Inferior parietal cortex (tissue), 1 donor: ENCODE data around the gene CKS1B.
A peak's percentile ranks its signal among the peaks of the same experiment; 100 is the strongest.
"Not testable (repeated sequence)": the region's sequence is repeated elsewhere in the genome, so short reads cannot be mapped to it uniquely, and the experiment has no call there.

Experiments
- DNase-seq: peaks from one replicate; pipeline ENCODE4 v3.0.0-alpha.2; 2016; ENCODE audit errors: extremely low spot score

The CKS1B gene

GRCh38 chr1:154987326-154987725, 12.8 kb downstream of the CKS1B start:
- DNase-seq: no peak

GRCh38 chr1:154988058-154988954, 13.8 kb downstream of the CKS1B start:
- no peak for DNase-seq

GRCh38 chr1:154989195-154989860, 14.8 kb downstream of the CKS1B start:
- no peak for DNase-seq

- no peak for DNase-seq
Measured at GRCh38 chr1:154990276-154990675, 15.8 kb downstream of the CKS1B start.

GRCh38 chr1:154992721-154993571, 18.5 kb downstream of the CKS1B start:
- no peak for DNase-seq

GRCh38 chr1:154993572-154994268, 19.2 kb downstream of the CKS1B start, which contains the start of gene LENEP:
Gene LENEP, plus strand, starts transcription at chr1:154993586. Its CDS starts 22 bp downstream, at chr1:154993608.
- no peak for DNase-seq

GRCh38 chr1:154994269-154994587, 19.7 kb downstream of the CKS1B start:
- no peak for DNase-seq

GRCh38 chr1:154994591-154994990, 20.1 kb downstream of the CKS1B start:
- no peak for DNase-seq

GRCh38 chr1:154995301-154995983, 21.0 kb downstream of the CKS1B start:
- DNase-seq: not testable (repeated sequence)

GRCh38 chr1:154996966-154997701, 22.7 kb downstream of the CKS1B start:
- no peak for DNase-seq

- DNase-seq: no peak
Measured at GRCh38 chr1:154998201-154998780, 23.8 kb downstream of the CKS1B start.

- no peak for DNase-seq
Measured at GRCh38 chr1:154998818-154999570, 24.5 kb downstream of the CKS1B start.

- no peak for DNase-seq
Measured at GRCh38 chr1:154999571-155000410, 25.3 kb downstream of the CKS1B start.

- DNase-seq: no peak
Measured at GRCh38 chr1:155000411-155000725, 25.9 kb downstream of the CKS1B start.

GRCh38 chr1:155000726-155001424, 26.4 kb downstream of the CKS1B start:
- DNase-seq: peak; percentile 85

GRCh38 chr1:155001425-155001674, 26.9 kb downstream of the CKS1B start:
- no peak for DNase-seq

- DNase-seq: peak; percentile 92
Measured at GRCh38 chr1:155001675-155002463, 27.4 kb downstream of the CKS1B start.
